GM18499 (cell line): ENCODE results near the gene COG5.

Source experiments
- ATAC-seq: cut with Tn5 transposase; IDR thresholded peaks from one replicate; pipeline ENCODE4 v1.9.1; 2021; ENCODE audit warnings: moderate number of reproducible peaks; ENCODE audit not compliant: insufficient read depth, unreplicated experiment

COG5 gene

GRCh38 chr7:107354640-107355039, 209.1 kb downstream of the COG5 start:
- ATAC-seq = no peak

- no peak for ATAC-seq
These were observed 210.0 kb downstream of the COG5 start for GRCh38 chr7:107353701-107354100.

DNA sequence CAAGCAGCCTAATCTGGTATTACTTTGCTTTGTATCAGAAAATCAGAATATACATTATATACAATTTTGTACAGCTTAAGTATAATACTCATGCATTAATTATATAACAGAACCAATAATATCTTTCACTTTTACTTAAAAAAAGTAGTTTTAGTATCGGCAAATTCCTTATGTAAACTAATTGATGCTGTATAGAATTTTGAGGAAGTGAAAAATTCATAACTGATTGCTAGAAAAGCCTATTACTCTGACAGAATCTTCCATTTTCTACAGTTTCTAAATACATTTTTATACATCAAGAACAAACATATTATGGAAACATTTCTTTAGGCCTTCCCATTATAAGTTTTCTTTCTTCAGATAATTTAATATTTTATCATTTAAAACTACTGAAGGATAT, 217.8 kb downstream of the COG5 start:
- no peak for ATAC-seq

- ATAC-seq = no peak
These were observed 218.9 kb downstream of the COG5 start for GRCh38 chr7:107344799-107345198.

DNA sequence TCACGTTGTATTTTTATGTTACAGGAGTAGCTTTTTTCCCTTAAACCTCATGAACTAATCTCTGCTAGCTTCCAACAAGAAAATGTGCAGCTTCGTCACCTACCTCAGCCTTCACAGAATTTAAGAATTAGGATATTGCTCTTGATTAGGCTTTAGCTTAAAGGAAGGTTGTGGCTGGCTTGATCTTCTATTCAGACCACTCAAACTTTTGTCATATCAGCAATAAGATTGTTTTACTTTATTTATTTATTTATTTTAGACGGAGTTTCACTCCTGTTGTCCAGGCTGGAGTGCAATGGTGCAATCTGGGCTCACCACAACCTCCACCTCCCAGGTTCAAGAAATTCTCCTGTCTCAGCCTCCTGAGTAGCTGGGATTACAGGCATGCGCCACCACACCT, 219.4 kb downstream of the COG5 start:
- no peak for ATAC-seq

DNA sequence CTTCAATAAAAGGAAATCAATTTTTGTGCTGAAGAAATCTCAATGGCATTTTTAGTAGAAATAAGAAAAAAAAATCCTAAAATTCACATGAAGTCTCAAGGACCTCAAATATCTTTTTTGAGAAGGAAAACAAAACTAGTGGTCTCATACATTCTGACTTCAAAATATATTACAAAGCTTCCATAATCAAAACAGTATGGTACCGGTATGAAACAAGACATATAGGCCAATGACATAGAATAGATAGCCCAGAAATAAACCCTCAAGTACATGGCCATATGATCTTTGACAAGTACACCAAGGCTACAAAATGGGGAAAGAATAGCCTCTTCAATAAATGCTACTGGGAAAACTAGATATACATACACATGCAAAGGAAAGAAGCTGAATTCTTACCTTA, 225.6 kb downstream of the COG5 start:
- ATAC-seq = no peak

GRCh38 chr7:107332488-107333269, 231.0 kb downstream of the COG5 start:
- ATAC-seq = no peak

DNA sequence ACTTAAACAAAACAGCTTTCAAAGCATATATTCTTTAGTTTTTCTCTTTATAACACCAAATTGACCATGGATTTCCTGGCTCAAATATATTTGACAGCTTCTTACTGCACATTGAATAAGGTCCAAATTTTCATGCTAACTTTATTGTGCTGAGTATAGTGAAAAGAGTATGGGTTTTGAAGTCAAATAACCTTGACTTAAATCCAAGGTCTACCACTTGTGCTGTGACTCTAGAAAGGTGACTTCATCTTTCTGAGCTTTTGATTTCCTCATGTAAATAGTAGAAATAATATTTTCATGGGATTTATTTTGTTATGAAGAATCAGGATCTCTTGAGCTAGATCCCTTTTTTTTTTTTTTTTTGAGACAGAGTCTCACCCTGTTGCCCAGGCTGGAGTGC, 233.2 kb downstream of the COG5 start:
- ATAC-seq = no peak

GRCh38 chr7:107327986-107328569, 235.6 kb downstream of the COG5 start:
- no peak for ATAC-seq

- no peak for ATAC-seq
These were observed 237.7 kb downstream of the COG5 start for GRCh38 chr7:107326061-107326460.

- ATAC-seq = no peak
These were observed 241.7 kb downstream of the COG5 start for GRCh38 chr7:107322015-107322414.

GRCh38 chr7:107321611-107322010, 242.1 kb downstream of the COG5 start:
- ATAC-seq = no peak

- ATAC-seq = no peak
These were observed 243.9 kb downstream of the COG5 start for GRCh38 chr7:107319724-107320228.

DNA sequence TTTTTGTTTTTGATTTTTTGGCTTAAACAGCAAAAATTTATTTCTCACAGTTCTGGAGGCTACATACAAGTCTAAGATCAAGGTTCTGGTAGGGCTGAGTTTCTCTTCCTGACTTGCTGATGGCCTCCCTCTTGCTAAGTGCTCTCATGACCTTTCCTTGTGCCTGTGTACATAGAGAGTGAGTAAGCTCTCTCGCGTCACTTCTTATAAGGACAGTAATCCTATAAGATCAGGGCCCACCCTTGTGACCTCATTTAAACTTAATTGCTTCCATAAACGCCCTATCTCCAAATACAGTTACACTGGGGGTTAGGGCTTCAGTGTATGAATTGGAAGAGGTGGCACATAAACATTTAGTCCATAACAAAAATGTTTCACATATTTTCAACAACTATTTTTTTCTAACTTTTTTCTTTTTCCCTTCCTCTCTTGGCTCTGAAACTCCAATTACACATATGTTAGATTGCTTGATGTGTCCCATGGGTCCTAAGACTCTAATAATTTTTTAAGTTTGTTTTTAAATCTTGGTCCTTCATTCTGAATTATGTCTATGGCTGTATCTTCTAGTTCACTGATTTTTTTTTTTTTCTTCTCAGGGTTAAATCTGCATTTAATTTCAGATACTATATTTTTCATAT, 245.1 kb downstream of the COG5 start:
- ATAC-seq = no peak

GRCh38 chr7:107315716-107316220, 248.0 kb downstream of the COG5 start:
- no peak for ATAC-seq

- ATAC-seq = no peak
These were observed 250.4 kb downstream of the COG5 start for GRCh38 chr7:107313355-107313754.

- ATAC-seq = no peak
These were observed 251.3 kb downstream of the COG5 start for GRCh38 chr7:107312418-107312817.

GRCh38 chr7:107309296-107309695, 254.4 kb downstream of the COG5 start:
- no peak for ATAC-seq

GRCh38 chr7:107304636-107305035, 259.1 kb downstream of the COG5 start:
- ATAC-seq = no peak

DNA sequence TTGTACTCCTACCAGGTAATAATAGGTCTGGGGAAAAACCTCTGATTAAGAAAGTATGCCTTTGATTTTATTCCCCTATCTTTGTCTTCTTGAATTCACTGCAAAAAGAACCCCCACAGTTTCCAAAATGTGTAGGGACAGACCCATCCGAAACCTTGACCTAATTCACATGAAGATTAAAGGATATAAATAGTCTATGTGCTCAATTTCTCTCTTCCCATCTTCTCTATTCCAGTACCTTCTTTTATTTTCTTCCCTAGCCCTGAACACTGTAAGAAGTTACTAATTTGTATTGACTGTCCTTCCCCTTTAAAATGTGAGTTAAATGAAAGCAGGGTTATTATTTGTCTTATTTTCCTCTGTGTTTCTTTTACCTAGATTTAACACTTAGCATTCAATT, 259.7 kb downstream of the COG5 start:
- no peak for ATAC-seq

DNA sequence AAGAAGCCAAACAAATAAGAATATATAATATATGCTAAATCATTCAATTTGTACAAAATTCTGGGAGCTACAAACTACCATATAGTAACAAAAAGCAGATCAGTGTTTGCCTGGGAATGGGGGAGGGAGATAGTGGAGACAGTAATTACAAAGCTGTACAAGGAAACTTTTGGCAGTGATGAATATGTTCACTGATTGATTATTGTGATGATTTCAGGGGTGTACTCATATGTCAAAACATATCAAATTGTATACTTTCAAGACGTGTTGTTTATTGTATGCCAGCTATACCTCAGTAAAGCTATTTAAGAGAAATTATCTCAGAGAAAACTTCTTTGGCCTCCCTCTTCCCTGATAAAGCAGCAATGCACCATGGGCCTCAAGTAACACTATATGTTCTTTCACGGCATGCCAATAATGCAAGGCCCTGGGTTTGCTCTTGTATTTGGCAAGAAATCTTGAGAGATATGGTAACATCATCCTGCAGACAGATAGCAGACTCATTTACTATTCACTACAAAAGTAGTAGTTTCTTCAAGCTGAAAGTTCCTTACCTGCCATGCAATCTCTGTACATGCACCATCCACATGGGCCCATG, 261.4 kb downstream of the COG5 start:
- ATAC-seq = no peak
